ENCODE data around the gene PREX1.

DNA sequence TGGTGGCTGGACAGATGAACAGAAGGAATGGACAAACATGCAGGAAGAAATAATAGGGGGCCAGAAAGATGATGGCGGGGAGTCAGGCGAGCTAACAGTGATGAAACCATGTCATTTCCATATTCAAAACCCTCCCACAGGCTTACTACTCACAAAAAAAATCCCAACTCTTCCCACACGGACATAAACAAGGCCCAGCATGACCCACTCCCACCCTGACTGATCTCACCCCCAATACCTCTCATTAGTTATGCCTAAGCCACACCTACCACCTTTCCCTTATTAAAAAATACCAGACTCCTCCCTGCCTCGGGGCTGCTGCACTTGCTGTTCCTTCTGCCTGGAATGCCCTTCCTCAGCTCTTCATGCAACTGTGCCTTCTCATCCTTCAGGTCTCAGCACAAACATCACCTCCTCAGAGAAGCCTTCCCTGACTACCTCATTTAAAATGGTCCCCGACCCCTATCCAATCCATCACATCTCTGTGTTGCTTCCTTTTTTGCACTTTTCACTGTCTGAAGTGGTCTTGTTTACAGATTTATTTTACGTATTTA, 145.8 kb downstream of the PREX1 start:
- TF ChIP-seq POLR2A (IDR thresholded peaks at IDR 0.05) = no peak
- TF ChIP-seq, protein P1, sequence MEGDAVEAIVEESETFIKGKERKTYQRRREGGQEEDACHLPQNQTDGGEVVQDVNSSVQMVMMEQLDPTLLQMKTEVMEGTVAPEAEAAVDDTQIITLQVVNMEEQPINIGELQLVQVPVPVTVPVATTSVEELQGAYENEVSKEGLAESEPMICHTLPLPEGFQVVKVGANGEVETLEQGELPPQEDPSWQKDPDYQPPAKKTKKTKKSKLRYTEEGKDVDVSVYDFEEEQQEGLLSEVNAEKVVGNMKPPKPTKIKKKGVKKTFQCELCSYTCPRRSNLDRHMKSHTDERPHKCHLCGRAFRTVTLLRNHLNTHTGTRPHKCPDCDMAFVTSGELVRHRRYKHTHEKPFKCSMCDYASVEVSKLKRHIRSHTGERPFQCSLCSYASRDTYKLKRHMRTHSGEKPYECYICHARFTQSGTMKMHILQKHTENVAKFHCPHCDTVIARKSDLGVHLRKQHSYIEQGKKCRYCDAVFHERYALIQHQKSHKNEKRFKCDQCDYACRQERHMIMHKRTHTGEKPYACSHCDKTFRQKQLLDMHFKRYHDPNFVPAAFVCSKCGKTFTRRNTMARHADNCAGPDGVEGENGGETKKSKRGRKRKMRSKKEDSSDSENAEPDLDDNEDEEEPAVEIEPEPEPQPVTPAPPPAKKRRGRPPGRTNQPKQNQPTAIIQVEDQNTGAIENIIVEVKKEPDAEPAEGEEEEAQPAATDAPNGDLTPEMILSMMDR (IDR thresholded peaks at IDR 0.05 in 4 of 5, conservative IDR thresholded peaks at IDR 0.05 in 1 of 5) = no peak

Data from gastrocnemius medialis (tissue), 4 donors.